Measurements from ENCODE around the gene BCAT1.

DNA sequence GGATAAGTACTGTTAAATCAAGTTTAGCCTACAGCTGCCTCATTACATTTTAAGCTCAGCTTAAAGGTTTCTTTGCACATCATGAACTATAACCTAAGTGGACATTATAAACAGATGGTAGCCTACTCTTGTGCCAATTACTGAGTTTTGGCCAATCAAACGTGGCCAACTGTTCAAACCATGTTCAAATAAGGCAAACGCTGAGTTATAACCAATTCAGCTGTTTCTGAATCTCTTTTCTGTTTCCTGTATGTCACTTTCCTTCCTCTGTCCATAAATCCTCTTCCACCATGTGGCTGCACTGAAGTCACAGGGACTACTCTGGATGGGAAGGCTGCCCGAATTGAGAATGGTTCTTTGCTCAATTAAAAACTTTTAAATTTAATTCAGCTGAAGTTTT, 98.4 kb downstream of the BCAT1 start:
- TF ChIP-seq, protein P1, sequence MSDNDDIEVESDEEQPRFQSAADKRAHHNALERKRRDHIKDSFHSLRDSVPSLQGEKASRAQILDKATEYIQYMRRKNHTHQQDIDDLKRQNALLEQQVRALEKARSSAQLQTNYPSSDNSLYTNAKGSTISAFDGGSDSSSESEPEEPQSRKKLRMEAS (IDR thresholded peaks at IDR 0.05) = no peak
- TF ChIP-seq EZH2 (IDR thresholded peaks at IDR 0.05) = no peak
- no peak for TF ChIP-seq POLR2A (IDR thresholded peaks at IDR 0.05; ENCODE audit: borderline replicate concordance, extremely low read depth, insufficient read depth, insufficient read length)
- no peak for TF ChIP-seq YY1 (IDR thresholded peaks at IDR 0.05; ENCODE audit: extremely low read depth, insufficient replicate concordance, low read depth, low read length)
- TF ChIP-seq, protein P2, sequence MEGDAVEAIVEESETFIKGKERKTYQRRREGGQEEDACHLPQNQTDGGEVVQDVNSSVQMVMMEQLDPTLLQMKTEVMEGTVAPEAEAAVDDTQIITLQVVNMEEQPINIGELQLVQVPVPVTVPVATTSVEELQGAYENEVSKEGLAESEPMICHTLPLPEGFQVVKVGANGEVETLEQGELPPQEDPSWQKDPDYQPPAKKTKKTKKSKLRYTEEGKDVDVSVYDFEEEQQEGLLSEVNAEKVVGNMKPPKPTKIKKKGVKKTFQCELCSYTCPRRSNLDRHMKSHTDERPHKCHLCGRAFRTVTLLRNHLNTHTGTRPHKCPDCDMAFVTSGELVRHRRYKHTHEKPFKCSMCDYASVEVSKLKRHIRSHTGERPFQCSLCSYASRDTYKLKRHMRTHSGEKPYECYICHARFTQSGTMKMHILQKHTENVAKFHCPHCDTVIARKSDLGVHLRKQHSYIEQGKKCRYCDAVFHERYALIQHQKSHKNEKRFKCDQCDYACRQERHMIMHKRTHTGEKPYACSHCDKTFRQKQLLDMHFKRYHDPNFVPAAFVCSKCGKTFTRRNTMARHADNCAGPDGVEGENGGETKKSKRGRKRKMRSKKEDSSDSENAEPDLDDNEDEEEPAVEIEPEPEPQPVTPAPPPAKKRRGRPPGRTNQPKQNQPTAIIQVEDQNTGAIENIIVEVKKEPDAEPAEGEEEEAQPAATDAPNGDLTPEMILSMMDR (IDR thresholded peaks at IDR 0.05 in 2 of 3, conservative IDR thresholded peaks at IDR 0.05 in 1 of 3; ENCODE audit: borderline replicate concordance in 1 of 3, insufficient read depth in 1 of 3, low read depth in 2 of 3, low read length in 2 of 3) = no peak
- TF ChIP-seq POLR2AphosphoS5 (IDR thresholded peaks at IDR 0.05; ENCODE audit: low read depth, low read length) = no peak
- TF ChIP-seq EGR1 (IDR thresholded peaks at IDR 0.05; ENCODE audit: low read depth) = no peak
- no peak for TF ChIP-seq REST (IDR thresholded peaks at IDR 0.05; ENCODE audit: low read depth)
- no peak for TF ChIP-seq ZFX (IDR thresholded peaks at IDR 0.05)
- TF ChIP-seq CBX3 (IDR thresholded peaks at IDR 0.05; ENCODE audit: low read depth) = no peak
- TF ChIP-seq RAD21 (IDR thresholded peaks at IDR 0.05; ENCODE audit: low read depth) = no peak
- TF ChIP-seq SP1 (IDR thresholded peaks at IDR 0.05; ENCODE audit: low read depth) = no peak
- TF ChIP-seq TCF7L2 (IDR thresholded peaks at IDR 0.05; ENCODE audit: borderline replicate concordance, extremely low read depth, insufficient read depth, insufficient read length) = no peak
- no peak for TF ChIP-seq SIN3A (IDR thresholded peaks at IDR 0.05; ENCODE audit: low read depth)

Measured in HCT116 (cell line).